H1 (cell line): ENCODE measurements around the gene HOXC11. TPM values are rescaled to one million over a fixed set of nuclear protein-coding genes. Genes with fewer than 3 reads are reported as not detected.

ENCODE experiments used
- ATF3 ChIP-seq: IDR thresholded peaks from 2 replicates; pipeline ENCODE4 v1.6.1; 2011; ENCODE audit warnings: low read depth, mild to moderate bottlenecking, low read length; ENCODE audit not compliant: insufficient read depth
- FOSL1 ChIP-seq: IDR thresholded peaks from 2 replicates; pipeline ENCODE4 v1.6.1; 2011; ENCODE audit warnings: mild to moderate bottlenecking, low read depth, low read length, moderate library complexity; ENCODE audit not compliant: insufficient read depth
- MAFK ChIP-seq: IDR thresholded peaks from 2 replicates; pipeline ENCODE4 v1.6.1; 2012; ENCODE audit warnings: low read depth, mild to moderate bottlenecking, improper control_type of control experiment, low read length
- POLR2AphosphoS5 ChIP-seq: IDR thresholded peaks from 2 replicates; pipeline ENCODE4 v1.6.1; 2011; ENCODE audit warnings: low read depth, low read length
- RXRA ChIP-seq: IDR thresholded peaks from 2 replicates; pipeline ENCODE4 v1.6.1; 2011; ENCODE audit warnings: low read depth, mild to moderate bottlenecking, low read length, moderate library complexity; ENCODE audit not compliant: insufficient read depth
- SP1 ChIP-seq: IDR thresholded peaks from 2 replicates; pipeline ENCODE4 v1.6.1; 2011; ENCODE audit warnings: low read depth, low read length
- TAF7 ChIP-seq: optimal IDR thresholded peaks from 2 replicates; pipeline ENCODE3; 2011; ENCODE audit warnings: low read depth, mild to moderate bottlenecking, inconsistent platforms, low read length, moderate library complexity, borderline replicate concordance
- TBP ChIP-seq: IDR thresholded peaks from 2 replicates; pipeline ENCODE4 v1.6.1; 2011; ENCODE audit warnings: low read depth, low read length, improper control_type of control experiment
- TEAD4 ChIP-seq: IDR thresholded peaks from 2 replicates; pipeline ENCODE4 v1.6.1; 2012; ENCODE audit warnings: low read depth, low read length, inconsistent platforms, mixed read lengths
- polyA plus RNA-seq, 7 experiments: library from polyadenylated mRNA; depleted of rRNA in 3 of 7; stranded (reverse) in 5 of 7; unstranded in 2 of 7; fragments of >200 nt in 5 of 7; fragments of 200-250 nt in 2 of 7; gene quantifications; 1 replicate in 5 of 7; 2 replicates in 1 of 7; 4 replicates in 1 of 7; pipeline versions ENCODE4 v1.2.1 to v1.2.3, GENCODE V29; 2011 to 2013; ENCODE audit warnings: missing spikeins in 2 of 7, mixed read lengths in 2 of 7
- total RNA-seq: library from RNA; stranded (reverse); fragmentation: NEBNext Ultra II Directional; extraction: Animal tissue kit (Norgen Biotek cat#: 25700); gene quantifications from 2 replicates; pipeline ENCODE4 v1.2.1, GENCODE V29; 2021

The HOXC11 gene
- total and polyA plus RNA-seq, 2 of the 8 experiments (the other 6 are each of a cell fraction or from before 2014, with no cell fraction given) = not detected

- no peak for TF ChIP-seq RXRA
- TF ChIP-seq TBP = no peak
- no peak for TF ChIP-seq POLR2AphosphoS5
- TF ChIP-seq TEAD4 = no peak
- no peak for TF ChIP-seq TAF7
- TF ChIP-seq MAFK = no peak
- TF ChIP-seq ATF3 = no peak
- no peak for TF ChIP-seq FOSL1
- TF ChIP-seq SP1 = no peak
These were observed 9.3 kb upstream of the HOXC11 start (continued) for GRCh38 chr12:53963434-53964314.
